Upper lobe of left lung (tissue), 6 donors: ENCODE measurements around the gene EIPR1. TPM values are rescaled to one million over a fixed set of nuclear protein-coding genes. Genes with fewer than 3 reads are reported as not detected.

Experiments used
- ATAC-seq, 2 donors: fragments of 200-7000 bp; cut with Tn5 transposase; one replicate each; pipeline ENCODE4 v1.9.1; 2022; ENCODE audit warnings: mild to moderate bottlenecking in 2 of 2, moderate library complexity in 2 of 2; ENCODE audit not compliant: low FRiP score in 2 of 2
- DNase-seq, 2 donors: peaks; one replicate each; pipeline ENCODE4 v3.0.0-alpha.2; 2019 to 2020
- H3K27ac ChIP-seq, 4 donors: fragments of 200-600 bp; sonication (generic); one replicate each; pipeline ENCODE4 v1.5.1; 2016 to 2019
- H3K27me3 ChIP-seq, 4 donors: fragments of 200-600 bp; sonication (generic); one replicate each; pipeline ENCODE4 v1.5.1; 2017 to 2019
- H3K36me3 ChIP-seq, 4 donors: fragments of 200-600 bp; sonication (generic); one replicate each; pipeline ENCODE4 v1.5.1; 2016 to 2019
- H3K4me1 ChIP-seq, 4 donors: fragments of 200-600 bp; sonication (generic); one replicate each; pipeline ENCODE4 v1.5.1; 2018 to 2019
- H3K4me3 ChIP-seq, 4 donors: fragments of 200-600 bp; sonication (generic); one replicate each; pipeline ENCODE4 v1.5.1; 2017 to 2019; ENCODE audit warnings: mild to moderate bottlenecking in 2 of 4, moderate library complexity in 1 of 4
- H3K9me3 ChIP-seq, 4 donors: fragments of 200-600 bp; sonication (generic); one replicate each; pipeline ENCODE4 v1.5.1; 2018 to 2019
- CTCF ChIP-seq, 6 experiments: fragments of 450-650 bp in 4 of 6; fragments of 200-600 bp in 2 of 6; sonication (generic) in 2 of 6; IDR thresholded peaks; one replicate each; pipeline ENCODE4 v1.5.1; 2016 to 2019; ENCODE audit warnings: antibody characterized with exemption in 6 of 6
- EP300 ChIP-seq, 4 donors: sonication (generic); formaldehyde crosslinking; IDR thresholded peaks; one replicate each; pipeline ENCODE4 v1.5.1; 2017; ENCODE audit warnings: antibody characterized with exemption in 4 of 4, control low read depth in 2 of 4
- POLR2A ChIP-seq, 4 donors: fragments of 450-650 bp; IDR thresholded peaks; one replicate each; pipeline ENCODE4 v1.5.1; 2016 to 2017; ENCODE audit warnings: antibody characterized with exemption in 4 of 4, mild to moderate bottlenecking in 2 of 4
- POLR2AphosphoS5 ChIP-seq, 2 donors: sonication (generic); formaldehyde crosslinking; IDR thresholded peaks; one replicate each; pipeline ENCODE4 v1.5.1; 2017; ENCODE audit warnings: antibody characterized with exemption in 2 of 2
- WGBS, 2 donors: methylation state at CpG; one replicate each; pipeline ENCODE4 v1.1.5; 2017 to 2018; 5-methylcytosine and 5-hydroxymethylcytosine counted together
- total RNA-seq, 6 donors: library from RNA; depleted of rRNA in 4 of 6; stranded (reverse); fragments of >200 nt in 4 of 6; gene quantifications; one replicate each; pipeline versions ENCODE4 v1.1.0 to v1.2.1, GENCODE V29; 2016 to 2021
- donor health status: DM: no; HTN: no; CAD: no; lungs with moderate emphysema.
- donor health status: DM: no; HTN: yes; CAD: no; lungs with severe emphysema.

EIPR1 gene
- total RNA-seq, 6 donors from 2014 or later, result 17.6 to 39.8 (median 23.6) TPM

- Histone ChIP-seq H3K4me1 (peaks cover 0 to 9% (median 4%) of the 10 kb centered on the region in 4 donors), H3K36me3 (no peaks in the 10 kb centered on the region), H3K27me3 (no peaks in the 10 kb centered on the region), H3K9me3 (no peaks in the 10 kb centered on the region), H3K4me3 (no peak overlapping the region), H3K27ac (no peak overlapping the region)
- DNase-seq (no peak), ATAC-seq (no peak)
- no peak for TF ChIP-seq POLR2A (IDR thresholded peaks at IDR 0.05)
- 96 to 98% methylated on average over 6 to 9 of the region's 9 CpGs for WGBS, 2 donors
These were observed 70.4 kb downstream of the EIPR1 start for GRCh38 chr2:3307236-3307635.

DNA sequence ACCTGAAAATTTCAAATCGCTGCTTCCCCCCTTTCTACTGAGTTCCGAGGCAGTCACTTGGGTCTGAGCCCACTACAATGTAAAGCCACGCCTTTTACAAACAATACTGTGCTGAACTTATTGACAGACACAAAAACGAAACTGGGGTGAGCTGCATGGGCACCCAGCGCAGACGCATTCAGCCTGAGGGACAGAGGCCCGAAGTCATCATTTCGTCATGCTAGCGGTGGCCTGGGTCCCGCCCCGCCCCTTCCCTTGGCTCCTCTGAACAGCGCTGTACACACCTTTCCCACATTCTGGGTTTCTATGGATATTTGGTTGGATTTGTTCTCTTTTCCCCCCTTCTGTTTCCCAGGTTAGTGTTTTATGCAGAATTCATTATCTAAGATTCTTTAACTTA, 71.7 kb downstream of the EIPR1 start:
- H3K27ac ChIP-seq, result no peak overlapping the region
- TF ChIP-seq CTCF (IDR thresholded peaks at IDR 0.05) (no peak), EP300 (IDR thresholded peaks at IDR 0.05) (no peak), POLR2A (IDR thresholded peaks at IDR 0.05) (no peak), POLR2AphosphoS5 (IDR thresholded peaks at IDR 0.05) (no peak)
- no peaks in the 10 kb centered on the region for H3K27me3 ChIP-seq
- ATAC-seq (no peak), DNase-seq (peak in 1 of 2 donors; percentile 32)
- 66 to 73% methylated on average over 12 of the region's 12 CpGs for WGBS, 2 donors
- H3K4me1 ChIP-seq, result peaks cover 0 to 9% (median 4%) of the 10 kb centered on the region in 4 donors
- H3K9me3 ChIP-seq, result no peaks in the 10 kb centered on the region
- no peaks in the 10 kb centered on the region for H3K36me3 ChIP-seq
- no peak overlapping the region for H3K4me3 ChIP-seq

DNA sequence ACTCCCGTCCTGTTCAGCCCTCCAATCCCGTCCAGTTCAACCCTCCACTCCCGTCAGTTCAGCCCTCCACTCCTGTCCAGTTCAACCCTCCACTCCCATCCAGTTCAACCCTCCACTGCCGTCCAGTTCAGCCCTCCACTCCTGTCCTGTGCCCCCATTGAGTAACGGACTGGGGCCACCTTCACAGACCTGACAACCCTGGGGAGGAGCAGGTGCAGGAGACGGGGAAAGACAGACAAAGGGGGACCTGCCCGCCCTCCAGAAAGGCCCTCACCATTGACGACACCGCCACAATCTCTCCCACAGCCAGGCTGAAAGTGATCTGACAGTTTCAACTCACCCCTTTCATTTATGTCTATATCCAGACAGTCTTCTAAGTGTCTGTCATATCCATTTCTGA, 72.2 kb downstream of the EIPR1 start:
- Histone ChIP-seq H3K27me3 (no peaks in the 10 kb centered on the region), H3K9me3 (no peaks in the 10 kb centered on the region), H3K36me3 (no peaks in the 10 kb centered on the region), H3K4me3 (no peak overlapping the region), H3K27ac (no peak overlapping the region), H3K4me1 (peaks cover 0 to 9% (median 4%) of the 10 kb centered on the region in 4 donors)
- 92 to 95% methylated on average over 9 of the region's 9 CpGs for WGBS, 2 donors
- ATAC-seq (no peak), DNase-seq (no peak)
- TF ChIP-seq POLR2A (IDR thresholded peaks at IDR 0.05) (no peak), EP300 (IDR thresholded peaks at IDR 0.05) (no peak), POLR2AphosphoS5 (IDR thresholded peaks at IDR 0.05) (no peak), CTCF (IDR thresholded peaks at IDR 0.05) (no peak)

- peaks cover 0 to 9% (median 4%) of the 10 kb centered on the region in 4 donors for H3K4me1 ChIP-seq
- ATAC-seq (peak; percentile 92 to 98), DNase-seq (peak; percentile 92 to 94)
- 32 to 38% methylated on average over 26 to 34 of the region's 34 CpGs for WGBS, 2 donors
- H3K36me3 ChIP-seq, result no peaks in the 10 kb centered on the region
- no peaks in the 10 kb centered on the region for H3K27me3 ChIP-seq
- H3K27ac ChIP-seq, result peak overlapping the region in 2 of 4 donors; percentile 38 to 77
- no peaks in the 10 kb centered on the region for H3K9me3 ChIP-seq
- H3K4me3 ChIP-seq, result peak overlapping the region in 2 of 4 donors; percentile 23 to 32
- TF ChIP-seq EP300 (IDR thresholded peaks at IDR 0.05) (no peak), CTCF (IDR thresholded peaks at IDR 0.05) (peak; percentile 84 to 94 (median 93)), POLR2A (IDR thresholded peaks at IDR 0.05) (no peak), POLR2AphosphoS5 (IDR thresholded peaks at IDR 0.05) (peak in 1 of 2 donors; percentile 42)
These were observed 73.8 kb downstream of the EIPR1 start for GRCh38 chr2:3303583-3304406.

- no peaks in the 10 kb centered on the region for H3K9me3 ChIP-seq
- ATAC-seq (peak; percentile 28 to 34), DNase-seq (no peak)
- TF ChIP-seq POLR2A (IDR thresholded peaks at IDR 0.05) (no peak), CTCF (IDR thresholded peaks at IDR 0.05) (no peak), EP300 (IDR thresholded peaks at IDR 0.05) (no peak), POLR2AphosphoS5 (IDR thresholded peaks at IDR 0.05) (no peak)
- WGBS, 2 donors, result 74 to 82% methylated on average over 11 to 25 of the region's 25 CpGs
- no peaks in the 10 kb centered on the region for H3K36me3 ChIP-seq
- peaks cover 0 to 9% (median 4%) of the 10 kb centered on the region in 4 donors for H3K4me1 ChIP-seq
- peak overlapping the region in 2 of 4 donors; percentile 38 to 77 for H3K27ac ChIP-seq
- peak overlapping the region in 2 of 4 donors; percentile 23 to 32 for H3K4me3 ChIP-seq
- H3K27me3 ChIP-seq, result no peaks in the 10 kb centered on the region
These were observed 74.7 kb downstream of the EIPR1 start for GRCh38 chr2:3302751-3303582.
